NCI-H1417 treated with DMSO at 0.1 percent for 48 hours (cell line): Measurements from ENCODE around the gene ZNF816.
"Not testable (repeated sequence)": the region's sequence is repeated elsewhere in the genome, so short reads cannot be mapped to it uniquely, and the experiment has no call there.

Experiments used
- DNase-seq: peaks from one replicate; lab custom pipeline; 2025; lab: John Stamatoyannopoulos, UW

Gene ZNF816

DNA sequence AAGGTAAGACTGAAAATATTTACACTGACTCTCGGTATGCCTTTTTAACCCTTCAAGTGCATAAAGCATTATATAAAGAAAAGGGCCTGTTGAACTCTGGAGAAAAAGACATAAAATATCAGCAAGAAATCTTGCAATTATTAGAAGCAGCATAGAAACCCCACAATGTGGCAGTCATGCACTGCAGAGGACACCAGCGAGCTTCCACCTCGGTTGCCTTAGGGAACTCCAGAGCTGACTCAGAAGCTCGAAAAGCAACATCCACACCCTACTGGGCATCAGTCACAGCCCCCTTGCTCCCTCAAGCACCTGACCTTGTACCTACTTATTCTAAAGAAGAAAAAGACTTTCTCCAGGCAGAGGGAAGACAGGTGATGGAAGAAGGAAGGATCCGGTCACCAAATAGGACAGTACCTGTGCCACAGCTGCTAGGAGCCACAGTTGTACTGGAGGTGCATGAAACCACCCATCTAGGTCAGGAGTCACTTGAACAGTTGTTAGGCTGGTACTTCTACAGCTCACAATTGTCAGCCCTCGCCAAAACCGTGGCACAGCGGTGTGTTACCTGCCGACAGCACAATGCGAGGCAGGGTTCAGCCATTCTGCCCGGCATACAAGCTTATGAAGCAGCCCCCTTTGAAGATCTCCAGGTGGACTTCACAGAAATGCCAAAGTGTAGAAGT lies 2.9 kb downstream of the ZNF816 start:
- no peak for DNase-seq

DNA sequence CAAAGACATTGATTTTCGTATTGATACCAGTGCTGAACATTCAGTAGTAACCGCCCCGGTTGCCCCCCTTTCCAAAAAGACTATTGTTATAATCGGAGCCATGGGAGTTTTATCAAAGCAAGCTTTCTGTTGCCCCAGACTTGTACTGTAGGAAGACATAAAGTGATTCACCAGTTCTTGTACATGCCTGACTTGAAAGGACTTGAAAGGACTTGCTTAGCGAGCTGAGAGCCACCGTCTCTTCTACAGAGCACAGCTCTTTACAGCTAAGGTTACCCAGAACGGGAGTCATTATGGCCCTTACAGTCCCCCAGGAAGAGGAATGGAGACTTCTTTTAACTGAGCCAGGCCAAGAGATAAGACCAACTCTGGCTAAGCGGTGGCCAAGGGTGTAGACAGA lies 5.1 kb downstream of the ZNF816 start:
- DNase-seq = no peak

DNA sequence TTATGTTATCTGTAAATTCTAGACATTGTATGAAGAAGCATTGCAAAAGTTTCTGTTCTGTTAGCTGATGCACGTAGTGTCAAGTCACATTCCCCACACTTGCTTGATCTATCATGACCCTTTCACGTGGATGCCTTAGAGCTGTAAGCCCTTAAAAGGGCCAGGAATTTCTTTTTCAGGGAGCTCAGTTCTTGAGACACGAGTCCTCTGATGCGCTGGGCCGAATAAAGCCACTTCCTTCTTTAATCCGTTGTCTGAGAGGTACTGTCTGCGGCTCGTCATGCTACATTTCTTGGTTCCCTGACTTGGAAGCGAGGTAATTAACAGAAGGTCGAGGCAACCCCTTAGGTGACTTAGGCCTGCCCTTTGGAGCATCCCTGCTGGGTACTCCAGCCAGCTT lies 5.8 kb downstream of the ZNF816 start:
- DNase-seq = no peak

DNA sequence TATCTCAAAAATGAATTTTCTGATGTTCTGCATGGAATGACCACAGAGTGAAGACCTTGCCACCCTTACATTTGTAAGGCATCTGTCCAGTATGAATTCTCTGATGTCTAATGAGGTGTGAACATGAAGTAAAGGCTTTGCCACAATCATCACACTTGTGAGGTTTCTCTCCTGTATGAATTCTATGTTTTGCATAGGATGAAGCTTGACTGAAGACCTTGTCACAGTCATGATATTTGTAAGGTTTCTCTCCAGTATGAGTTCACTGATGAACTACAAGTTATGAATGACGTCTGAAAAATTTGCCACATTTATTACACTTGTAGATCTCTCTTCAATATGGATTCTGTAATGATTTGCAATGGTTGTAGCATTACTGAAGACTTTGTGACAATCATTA lies 13.3 kb downstream of the ZNF816 start:
- DNase-seq = no peak

DNA sequence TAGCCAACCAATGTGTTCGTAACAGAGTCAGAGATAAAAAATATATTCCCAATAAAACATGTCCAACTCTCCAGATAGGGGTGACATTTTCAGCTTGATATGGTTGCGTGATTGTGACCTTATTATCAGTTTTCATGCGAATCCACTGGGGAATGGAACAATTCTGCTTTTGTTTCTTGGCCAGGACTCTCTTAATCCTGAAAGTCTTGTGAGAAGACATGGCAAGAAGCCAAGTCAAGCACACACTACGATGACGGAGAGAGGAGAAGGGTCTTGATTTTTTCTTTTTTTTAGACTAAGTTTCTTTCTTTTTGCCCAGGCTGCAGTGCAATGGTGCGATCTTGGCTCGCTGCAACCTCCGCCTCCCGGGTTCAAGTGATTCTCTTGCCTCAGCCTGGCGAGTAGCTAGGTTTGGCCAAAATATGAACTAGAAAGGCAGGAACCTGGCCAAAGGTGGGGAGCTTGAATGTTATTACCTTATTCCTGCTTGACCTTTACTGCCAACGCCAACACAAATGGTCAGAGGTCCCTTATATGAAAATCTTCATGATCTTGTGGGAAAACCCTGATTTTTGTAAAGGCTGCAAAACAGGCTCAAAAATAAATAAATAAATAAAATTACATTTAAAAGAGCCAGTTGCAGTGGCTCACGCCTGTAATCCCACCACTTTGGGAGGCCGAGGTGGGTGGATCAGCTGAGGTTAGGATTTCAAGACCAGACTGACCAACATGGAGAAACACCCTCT lies 14.5 kb downstream of the ZNF816 start:
- no peak for DNase-seq

DNA sequence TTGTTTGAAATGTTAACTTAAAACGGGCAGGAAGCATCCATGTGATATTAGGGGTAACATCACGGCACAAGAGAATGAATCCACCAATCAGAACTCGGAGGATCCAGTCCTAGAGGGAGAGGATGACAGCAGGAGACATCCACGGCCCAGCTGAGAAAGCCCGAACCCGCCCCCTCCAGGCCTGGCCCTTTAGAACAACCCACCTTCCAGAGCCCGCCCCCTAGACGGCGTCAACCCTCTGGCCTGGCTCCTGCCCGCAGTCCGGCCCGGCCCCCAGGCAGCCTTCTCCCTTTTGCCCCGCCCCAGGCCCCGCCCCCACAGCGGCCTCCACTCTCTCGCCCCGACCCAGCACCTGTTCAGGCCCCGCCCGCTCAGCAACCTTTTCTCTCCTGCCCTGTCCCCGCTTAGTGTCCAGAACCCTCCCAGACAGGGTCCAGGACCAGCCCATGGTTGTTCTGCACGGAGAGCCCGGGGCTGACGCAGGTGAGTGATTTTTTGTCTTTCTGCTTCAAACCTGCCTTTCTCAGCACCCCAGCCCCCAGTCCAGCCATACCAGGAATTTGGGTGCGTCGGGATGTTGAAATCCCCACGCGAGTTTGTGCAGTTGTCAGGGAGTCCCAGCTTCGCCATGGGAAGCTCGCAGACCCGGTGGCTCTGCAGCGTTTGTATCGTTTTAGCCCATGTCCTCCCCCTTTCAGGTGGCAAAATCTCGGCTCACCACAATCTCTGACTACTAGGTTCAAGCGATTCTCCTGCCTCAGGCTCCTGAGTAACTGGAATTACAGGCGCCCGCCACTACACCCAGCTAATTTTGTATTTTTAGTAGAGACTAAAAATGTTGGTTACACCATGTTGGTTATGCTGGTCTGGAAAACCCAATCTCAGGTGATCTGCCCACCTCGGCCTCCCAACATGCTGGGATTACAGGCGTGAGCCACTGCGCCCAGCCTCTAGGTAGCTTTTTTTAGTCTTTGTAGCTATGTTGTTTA lies 16.1 kb downstream of the ZNF816 start:
- no peak for DNase-seq

DNA sequence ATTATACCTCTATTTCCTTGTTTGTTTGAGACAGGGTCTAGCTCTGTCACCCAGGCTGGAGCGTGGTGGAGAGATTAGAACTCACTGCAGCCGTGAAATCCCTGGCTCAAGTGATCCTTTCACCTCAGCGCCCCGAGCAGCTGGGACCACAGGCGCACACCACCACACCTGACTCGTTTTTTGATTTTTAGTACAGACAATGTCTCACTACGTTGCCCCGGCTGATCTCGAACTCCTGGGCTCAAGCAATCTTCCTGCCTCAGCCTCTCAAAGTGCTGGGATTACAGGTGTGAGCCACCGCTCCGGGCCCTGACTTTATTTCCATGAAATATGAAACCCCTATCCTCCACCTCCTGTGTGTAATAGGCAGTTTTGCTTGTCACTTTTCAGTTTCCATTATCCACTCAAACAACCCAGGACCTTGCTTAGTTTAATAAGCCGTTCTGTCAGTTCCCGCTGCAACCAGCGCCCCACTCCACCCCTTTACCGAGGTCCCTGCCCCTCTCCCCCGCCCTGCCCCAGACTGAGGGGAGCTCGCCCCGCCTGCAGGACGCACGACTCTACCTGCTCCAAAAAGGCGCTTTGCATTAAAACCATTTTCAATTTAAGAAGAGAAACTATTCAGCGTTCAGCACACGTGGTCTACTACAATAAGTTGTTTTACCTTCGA lies 16.9 kb downstream of the ZNF816 start:
- DNase-seq = no peak

DNA sequence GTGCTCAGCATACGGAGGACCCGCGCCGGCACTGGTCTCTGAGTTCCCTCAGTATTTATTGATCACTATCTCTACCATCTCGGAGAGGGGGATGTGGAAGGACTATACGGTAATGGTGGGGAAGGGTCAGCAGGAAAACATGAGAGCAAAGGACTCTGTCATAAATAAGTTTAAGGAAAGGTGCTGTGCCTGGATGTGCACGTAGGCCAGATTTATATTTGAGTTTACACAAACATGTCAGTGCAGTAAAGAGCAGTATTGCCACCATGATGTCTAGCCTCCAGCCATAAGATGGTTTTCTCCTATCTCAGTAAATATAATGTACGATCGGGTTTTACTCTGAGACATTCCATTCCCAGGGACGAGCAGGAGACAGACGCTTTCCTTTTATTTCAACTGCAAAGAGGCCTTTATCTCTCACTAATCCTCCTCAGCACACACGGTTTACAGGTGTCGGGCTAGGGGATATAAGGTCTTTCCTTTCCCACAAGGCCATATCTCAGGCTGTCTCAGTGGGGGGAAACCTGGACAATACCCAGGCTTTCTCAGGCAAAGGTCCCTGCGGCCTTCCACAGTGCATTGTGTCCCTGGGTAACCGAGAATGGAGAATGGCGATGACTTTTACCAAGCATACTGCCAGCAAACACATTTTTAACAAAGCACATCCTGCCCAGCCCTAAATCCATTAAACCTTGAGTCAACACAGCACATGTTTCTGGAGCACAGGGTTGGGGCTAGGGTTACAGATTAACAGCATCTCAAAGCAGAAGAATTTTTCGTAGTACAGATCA lies 17.8 kb downstream of the ZNF816 start:
- DNase-seq = not testable (repeated sequence)

DNA sequence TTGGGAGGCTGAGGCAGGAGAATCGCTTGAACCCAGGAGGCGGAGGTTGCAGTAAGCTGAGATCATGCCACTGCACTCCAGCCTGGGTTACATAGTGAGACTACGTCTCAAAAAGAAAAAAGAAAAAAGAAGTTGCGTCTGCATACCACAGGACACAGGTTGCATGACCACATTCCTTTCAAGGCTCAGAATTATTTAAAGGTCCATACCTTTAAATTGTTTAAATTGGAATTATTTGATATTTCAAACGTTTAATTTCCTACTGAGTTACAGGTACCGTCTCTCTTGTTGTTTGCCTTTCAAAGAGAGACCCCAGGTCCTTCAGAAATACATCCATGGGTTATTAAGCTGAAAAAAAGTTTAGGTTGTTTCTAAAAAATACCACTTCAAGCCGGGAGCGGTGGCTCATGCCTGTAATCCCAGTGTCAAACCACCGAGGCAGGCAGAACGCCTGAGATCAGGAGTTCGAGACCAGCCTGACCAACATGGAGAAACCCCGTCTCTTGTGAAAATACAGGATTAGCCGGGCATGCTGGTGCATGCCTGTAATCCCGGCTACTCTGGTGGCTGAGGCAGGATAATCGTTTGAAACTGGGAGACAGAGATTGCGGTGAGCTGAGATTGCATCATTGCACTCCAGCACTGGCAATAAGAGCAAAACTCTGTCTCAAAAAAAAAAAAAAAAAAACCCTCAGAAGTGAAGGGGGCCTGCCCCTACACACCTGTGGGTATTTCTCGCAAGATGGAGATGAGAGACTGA lies 18.6 kb downstream of the ZNF816 start:
- no peak for DNase-seq

DNA sequence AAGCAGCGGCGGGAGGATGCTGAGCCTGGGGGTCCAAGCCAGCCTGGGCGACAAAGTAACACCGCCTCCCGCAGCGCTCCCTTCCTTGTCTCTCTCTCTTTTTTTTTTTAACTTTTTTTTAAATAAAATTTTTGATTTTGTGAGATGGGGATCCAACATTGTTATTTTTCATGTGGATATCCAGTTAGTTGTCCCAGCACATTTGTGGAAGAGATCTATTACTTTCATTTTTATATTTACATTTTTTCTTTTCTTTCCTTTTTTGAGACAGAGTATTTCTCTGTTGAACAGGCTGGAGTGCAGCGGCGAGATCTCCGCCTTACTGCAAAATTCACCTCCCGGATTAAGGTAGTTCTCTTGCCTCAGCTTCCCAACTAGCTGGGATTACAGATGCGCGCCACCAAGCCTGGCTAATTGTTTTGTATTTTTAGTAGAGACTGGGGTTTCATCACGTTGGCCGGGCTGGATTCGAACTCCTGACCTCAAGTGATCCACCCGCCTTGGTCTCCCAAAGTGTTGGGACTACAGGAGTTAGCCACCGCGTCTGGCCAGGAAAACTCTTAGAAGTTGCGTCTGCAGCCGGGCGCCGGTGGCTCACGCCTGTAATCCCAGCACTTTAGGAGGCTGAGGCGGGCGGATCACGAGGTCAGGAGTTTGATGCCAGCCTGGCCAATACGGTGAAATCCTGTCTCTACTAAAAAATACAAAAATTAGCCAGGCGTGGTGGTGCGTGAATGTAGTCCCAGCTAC lies 19.4 kb downstream of the ZNF816 start:
- no peak for DNase-seq

DNA sequence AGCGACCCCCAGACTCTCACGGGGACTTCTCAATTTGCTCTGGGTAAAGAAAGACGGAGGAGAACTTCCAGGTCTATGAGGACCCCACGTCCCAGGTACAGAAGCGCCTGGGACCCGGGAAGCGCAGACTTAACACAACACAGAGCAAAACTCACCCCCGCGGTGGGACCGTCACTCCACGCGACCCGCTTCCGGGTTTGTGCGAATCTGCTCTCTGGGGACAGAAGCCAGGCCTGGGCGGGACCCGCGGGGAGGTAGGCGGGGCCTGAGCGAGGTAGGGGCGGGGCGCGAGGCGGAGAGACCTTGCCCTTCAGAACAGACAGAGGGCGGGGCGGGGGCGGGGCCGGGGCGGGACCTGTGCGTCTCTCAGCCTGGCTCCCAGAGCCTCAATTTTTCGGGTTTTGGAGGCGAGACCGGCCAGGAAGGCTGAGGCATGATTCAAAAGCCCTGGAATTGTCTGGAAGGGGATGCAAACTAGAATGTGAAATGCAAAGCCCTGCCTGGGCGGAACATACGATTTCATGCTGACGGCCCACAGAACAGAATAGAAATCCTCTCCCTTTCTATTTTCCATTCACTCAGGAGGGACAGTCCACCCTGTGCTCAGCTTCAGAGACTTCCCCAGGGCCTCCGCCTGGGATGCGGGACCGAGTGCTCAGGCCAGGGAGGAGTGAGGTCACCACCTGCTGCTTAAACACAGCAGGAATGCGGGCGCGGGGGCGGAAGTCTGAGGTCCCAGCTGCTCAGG lies 20.1 kb downstream of the ZNF816 start:
- peak; percentile 19 for DNase-seq

DNA sequence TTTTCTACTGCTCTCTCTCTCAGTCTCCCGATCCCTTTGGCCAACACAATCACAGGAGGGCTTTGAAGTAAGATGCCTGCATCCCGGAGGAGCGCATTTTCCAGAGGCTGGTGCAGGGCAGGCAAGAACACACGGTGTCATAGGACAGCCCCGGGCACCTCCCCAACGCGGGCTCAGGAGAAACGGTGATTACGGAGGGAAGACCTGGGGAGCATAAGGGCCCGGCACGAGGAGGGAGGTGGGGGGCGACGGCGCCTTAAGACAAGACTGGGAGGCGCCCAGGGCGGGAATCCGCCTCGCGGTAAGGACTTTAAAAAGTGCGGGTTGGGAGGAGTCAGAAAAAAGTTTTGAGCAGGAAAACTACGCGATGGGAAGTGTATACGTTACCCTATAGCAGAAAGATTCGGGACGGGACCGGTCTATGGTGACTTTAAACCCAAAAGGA lies 20.7 kb downstream of the ZNF816 start:
- no peak for DNase-seq

DNA sequence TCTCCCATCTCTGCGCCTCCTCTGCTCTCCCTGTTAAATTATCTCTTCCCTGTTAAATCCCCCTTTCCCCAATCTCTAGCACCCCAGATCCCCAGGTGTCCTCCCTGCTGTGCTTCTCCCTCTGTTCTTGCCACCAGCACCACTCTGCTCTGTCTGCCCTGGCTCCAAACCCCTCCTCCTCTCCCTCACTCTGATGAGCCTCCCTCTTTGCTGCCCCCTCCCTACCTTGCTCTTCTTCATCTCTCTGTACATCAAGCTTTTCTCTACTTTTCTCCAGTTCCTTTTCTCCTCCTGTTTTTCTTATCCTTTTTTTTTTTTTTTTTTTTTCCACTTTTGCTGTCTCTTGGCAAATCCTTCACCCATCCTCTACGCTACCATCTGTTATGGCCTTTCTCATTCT lies 21.2 kb downstream of the ZNF816 start:
- not testable (repeated sequence) for DNase-seq

DNA sequence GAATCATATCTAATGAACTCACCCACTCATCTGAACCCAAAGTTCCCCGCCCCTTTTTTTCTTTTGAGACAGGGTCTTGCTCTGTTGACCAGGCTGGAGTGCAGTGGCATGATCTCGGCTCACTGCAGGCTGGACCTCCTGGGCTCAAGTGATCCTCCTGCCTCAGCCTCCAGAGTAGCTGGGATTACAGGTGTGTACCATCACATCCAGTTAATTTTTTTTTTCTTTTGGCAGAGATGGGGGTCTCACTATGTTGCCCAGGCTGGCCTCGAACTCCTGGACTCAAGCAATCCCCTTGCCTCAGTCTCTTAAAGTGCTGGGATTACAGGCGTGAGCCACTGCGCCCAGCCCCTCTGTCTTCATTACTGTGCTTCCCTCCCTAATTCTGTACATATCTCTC lies 21.8 kb downstream of the ZNF816 start:
- not testable (repeated sequence) for DNase-seq

DNA sequence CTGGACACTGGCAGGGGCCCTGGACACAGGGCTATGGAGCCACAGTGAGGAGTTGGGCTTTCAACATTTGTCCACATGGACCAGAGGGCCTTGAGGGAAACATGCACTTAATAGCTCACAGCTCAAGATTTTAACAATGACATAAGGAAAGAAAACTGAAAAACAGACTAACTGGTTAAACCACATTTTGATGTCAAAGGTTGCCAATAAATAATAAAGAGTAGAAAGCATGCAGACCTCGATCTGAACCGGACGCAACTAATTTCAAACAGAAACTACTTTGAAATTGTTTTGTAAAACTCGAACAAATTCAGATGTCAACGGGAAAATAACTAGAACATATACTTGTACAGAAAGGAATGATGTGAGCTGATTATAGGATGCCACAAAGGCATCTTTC lies 23.9 kb downstream of the ZNF816 start:
- no peak for DNase-seq

DNA sequence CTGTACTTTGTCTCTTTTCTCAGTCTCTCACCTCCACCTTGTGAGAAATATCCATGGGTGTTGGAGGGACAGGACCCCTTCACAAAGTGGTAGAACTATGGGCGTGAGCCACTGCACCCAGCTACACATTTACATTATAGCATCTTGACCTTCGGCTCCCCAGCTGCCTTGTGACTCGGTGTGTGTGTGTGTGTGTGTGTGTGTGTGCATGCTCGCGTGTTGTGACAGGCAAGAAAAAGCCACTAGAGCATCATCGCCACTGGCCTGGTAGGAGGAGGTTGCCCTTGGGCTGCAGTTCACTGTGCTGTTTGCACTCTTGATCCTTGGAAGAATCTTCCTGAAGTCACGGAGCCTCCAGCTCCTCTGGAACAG lies 25.7 kb downstream of the ZNF816 start:
- DNase-seq = no peak

DNA sequence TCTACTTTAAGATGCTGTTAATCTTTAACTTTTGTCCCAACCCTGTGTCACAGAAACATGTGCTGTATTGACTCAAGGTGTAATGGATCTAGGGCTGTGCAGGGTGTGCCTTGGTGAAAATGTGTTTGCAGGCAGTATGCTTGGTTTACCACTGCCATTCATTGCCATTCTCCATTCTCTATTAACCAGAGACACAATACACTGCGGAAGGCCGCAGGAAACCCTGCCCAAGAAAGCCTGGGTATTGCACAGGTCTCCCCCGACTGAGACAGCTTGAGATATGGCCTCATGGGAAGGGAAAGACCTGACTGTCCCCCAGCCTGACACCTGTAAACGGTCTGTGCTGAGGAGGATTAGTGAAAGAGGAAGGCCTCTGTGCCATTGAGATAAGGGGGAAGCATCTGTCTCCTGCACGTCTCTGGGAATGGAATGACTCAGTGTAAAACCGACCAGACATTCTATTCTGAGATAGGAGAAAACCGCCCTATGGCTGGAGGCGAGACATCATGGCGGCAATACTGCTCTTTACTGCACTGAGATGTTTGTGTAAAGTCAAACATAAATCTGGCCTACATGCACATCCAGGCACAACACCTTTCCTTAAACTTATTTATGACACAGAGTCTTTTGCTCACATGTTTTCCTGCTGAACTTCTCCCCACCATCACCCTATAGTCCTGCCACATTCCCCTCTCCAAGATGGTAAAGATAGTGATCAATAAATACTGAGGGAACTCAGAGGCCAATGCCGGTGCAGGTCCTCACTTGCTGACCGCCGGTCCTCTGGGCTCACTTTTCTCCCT lies 26.3 kb downstream of the ZNF816 start:
- DNase-seq = no peak

DNA sequence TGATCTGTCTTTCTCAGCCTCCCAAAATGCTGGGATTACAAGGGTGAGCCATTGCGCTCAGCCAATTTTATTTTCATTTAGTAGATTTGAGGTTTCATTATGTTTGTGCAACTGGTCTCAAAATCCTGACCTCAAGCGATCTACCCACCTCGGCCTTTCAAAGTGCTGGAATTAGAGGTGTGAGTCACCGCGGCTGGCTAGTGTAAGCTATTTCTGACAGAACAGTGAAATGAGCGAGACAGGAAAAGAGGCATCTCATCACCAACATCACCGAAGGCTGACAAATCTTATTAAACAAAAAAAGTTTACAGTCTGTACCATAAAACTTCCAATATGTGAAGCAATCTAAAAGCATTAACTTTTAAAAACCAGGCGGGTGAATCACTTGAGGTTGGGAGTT lies 27.2 kb downstream of the ZNF816 start:
- DNase-seq = no peak
